ENCODE results near the gene FAM72A. TPM values are rescaled to one million over a fixed set of nuclear protein-coding genes. Genes with fewer than 3 reads are reported as not detected.
"Not testable (repeated sequence)": the region's sequence is repeated elsewhere in the genome, so short reads cannot be mapped to it uniquely, and the experiment has no call there.

Gene FAM72A
- 20.6 and 27.6 TPM in 2 replicates for total RNA-seq

DNA sequence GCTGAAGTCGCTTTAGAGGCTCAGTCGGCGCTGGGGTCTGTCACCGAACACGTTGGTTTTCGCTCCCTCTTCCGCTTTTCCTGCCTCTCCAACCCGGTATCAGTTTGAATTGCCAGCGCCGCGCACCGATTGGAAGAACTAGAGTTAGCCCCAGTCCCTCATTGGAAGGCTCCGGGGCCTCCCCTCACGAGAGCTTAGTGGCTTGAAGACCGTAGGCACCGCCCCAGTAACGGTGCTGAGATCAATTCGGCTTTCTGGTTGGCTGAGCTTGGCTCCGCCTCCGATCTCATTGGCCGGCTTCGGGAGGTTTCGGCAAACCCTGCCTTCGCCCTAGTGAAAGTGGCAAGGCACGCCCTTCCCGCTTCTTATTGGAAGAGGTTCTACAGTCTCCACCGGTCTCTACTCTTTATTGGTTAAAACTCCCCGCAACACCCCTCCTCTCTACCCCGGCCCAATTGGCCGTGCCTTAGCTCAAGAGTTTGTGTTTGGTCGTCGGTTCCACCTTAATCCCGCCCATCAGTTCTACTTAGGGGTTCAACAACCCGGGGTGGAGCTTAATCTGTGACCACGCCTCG lies at the start of gene FAM72A:
TSS of gene FAM72A (minus strand) at position 51 of the 575 bp plus-strand sequence. CDS start 814 bp downstream, outside the sequence.
- intact Hi-C loops (cut with micrococcal nuclease), result not testable (repeated sequence)

DNA sequence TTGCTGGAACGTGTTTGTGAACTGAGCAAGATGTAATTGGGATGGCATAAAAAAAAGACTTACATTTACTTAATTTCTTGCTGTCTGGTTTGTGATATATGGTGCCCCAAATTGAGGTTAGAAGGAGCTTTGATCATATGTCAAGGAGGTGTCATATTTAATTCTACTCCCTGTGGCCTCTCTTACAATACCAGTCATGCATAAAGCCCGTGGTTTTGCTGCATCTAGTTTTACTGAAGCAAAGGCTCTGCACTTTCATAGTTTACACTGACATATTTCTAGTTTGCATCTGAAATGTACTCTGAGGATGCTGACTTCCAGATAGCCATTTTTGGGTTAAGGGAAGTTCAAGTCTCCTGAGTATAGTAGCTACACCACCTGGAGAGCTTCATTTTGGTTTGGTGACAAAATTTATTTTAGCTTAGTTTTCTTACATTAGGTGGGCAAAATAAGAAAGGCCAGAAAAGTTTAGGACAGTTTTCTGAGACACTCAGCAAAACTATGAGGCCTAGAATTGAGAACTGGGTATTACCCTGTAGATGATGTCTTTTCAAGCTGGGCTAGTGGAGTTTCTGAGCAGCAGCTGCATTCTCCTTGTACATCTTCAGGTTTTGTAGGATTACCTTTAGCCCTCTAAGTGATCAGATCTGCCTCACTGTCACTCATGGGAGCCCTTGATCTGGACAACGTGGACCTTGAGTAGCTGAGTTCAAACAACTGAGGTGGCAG lies 48.5 kb upstream of the FAM72A start:
- intact Hi-C loops (cut with micrococcal nuclease), result not testable (repeated sequence)

DNA sequence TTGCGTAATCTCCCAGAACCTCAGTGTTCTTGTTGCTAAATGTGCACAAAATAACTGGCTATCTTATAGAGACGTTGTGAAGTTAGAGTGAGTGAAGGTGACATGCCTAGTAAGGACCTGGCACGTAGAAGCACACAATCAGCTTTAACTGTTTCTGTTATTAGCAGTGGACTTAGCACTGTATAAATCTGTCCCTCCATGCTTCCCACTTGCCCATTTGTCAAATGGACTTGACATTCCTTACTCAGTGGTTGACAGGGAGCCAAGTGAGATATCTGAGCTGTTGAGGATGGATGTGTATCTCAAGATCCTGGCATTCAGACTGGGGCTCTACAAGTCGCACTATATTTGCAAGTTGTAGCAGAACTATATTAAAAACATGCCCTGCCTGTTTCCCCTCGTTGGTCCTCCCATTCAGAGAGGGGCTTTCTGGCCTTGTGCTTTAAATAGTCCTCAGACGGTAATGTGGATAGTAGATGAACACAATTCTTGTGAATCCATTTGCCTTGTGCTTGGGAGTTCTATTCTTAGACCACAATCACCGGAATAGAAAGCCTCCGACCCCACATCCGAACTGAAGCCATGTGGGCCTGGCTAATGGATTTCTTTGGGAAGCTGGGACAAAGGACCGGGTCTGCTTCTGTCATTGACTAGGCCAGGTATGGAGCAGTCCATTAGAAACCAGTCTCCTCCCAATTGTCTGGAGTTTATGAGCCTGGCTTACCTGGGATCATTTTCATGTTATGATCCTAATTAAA lies 43.7 kb upstream of the FAM72A start:
- intact Hi-C loops (cut with micrococcal nuclease), result not testable (repeated sequence)

DNA sequence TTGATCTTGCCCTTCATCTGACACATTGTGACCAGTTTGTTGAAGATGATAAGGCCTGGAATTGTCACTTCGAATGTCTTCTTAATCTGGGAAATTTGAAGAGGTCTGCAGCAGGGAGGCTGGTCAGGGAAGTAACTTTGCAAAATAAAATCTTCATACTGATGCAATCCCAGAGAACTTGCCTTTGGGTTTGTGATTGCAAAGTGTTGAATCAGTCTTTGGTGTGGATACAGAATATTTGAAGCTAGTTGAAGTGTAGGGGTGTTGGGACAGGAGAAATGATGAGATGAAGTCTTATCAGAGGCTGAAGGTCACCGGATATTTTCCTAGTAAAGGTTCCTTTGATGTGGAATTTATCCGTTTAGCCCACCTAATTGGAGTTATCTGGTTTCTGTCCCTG lies 42.8 kb upstream of the FAM72A start:
- intact Hi-C loops (cut with micrococcal nuclease), result not testable (repeated sequence)

DNA sequence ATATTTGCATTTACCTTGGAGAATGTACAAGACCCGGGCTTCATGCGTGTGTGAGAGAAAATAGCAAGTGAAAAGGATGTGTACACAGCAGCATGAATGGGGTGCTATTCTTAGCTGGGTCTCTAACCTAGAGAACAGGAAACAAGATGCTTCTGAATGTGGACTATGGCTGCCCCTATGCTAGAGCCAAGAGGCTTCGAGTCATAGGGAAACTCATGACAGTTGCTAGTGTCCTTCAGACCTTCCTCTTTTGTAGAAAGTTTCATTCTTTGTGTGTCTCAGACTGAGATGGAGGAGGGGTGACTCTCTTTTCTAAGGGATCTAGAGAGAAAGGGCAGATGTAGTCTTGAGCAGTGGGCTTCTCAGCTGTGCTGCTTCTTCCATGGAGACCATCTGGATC lies 40.7 kb upstream of the FAM72A start:
- intact Hi-C loops (cut with micrococcal nuclease), result not testable (repeated sequence)

DNA sequence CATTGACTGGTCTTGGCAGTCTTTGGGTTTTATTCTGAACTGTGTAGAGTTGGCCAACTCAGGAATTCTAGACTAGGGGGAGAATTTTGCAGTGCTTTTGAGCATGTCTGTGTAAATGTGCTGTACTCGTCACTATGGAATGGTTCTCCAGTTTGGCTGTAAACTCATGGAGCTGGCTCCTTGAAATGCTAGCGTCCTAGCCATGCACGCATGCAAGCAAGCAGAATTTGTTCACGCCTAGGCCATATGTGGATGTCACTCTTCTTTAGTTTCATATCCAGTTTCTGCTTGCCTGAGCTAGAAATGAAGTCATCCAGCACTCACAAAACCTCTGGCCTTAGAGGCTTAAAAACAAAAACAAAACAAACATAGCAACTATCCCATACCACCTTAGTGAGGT lies 37.6 kb upstream of the FAM72A start:
- intact Hi-C loops (cut with micrococcal nuclease), result not testable (repeated sequence)

DNA sequence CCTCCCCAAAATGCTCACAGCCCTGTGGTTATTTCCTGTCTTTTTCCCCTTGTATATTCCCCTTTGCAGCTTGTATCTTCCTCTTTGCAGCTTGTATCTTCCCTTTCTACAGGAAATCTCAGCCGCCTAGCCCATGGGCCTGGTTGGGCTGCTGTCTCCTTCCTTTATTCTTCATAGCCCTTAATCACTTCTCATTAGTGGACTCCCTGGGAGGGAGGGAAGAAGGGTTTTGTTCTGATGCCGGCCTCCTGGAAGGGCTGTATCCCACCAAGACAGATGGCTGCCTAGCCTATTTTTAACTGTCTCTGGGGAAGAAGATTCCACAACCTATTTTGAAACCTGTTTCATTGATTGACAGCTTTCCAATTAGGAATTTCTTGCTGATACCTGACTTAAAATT lies 32.6 kb upstream of the FAM72A start:
- intact Hi-C loops (cut with micrococcal nuclease), result not testable (repeated sequence)

DNA sequence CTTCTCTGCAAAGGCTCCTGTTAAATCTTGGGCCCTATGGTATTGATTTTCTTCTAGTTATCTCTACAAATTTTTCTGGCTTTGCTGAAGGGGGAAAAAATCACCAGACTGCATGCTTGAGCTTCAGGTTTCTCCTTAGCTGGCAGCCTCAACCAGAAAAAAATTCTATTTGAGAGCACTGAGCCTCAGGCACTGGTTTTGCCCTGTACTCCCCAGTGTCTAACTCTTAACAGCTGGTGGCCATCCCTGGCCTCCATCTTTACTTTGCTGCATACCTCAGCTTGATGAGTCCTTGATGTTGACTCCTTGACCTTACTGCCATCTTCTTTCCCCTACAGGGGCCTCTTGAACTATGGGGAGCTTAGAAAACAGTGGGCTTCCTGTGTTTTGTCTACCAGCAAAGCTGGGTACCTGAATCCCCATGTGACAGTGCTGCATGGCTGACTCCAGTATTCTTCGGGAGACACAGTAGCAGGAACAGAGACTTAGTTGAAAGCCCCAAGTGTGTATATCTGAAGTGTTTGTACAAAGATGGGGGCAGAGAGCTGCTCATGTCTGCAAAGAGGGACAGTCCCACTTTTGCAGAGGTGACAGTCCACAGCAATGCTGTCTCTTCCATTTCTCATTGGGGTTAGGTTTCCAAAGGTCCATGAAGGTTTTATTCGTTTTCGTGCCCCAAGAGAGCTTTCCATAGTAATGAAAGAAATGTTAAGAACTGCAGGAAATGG lies 31.7 kb upstream of the FAM72A start:
- intact Hi-C loops (cut with micrococcal nuclease), result not testable (repeated sequence)

DNA sequence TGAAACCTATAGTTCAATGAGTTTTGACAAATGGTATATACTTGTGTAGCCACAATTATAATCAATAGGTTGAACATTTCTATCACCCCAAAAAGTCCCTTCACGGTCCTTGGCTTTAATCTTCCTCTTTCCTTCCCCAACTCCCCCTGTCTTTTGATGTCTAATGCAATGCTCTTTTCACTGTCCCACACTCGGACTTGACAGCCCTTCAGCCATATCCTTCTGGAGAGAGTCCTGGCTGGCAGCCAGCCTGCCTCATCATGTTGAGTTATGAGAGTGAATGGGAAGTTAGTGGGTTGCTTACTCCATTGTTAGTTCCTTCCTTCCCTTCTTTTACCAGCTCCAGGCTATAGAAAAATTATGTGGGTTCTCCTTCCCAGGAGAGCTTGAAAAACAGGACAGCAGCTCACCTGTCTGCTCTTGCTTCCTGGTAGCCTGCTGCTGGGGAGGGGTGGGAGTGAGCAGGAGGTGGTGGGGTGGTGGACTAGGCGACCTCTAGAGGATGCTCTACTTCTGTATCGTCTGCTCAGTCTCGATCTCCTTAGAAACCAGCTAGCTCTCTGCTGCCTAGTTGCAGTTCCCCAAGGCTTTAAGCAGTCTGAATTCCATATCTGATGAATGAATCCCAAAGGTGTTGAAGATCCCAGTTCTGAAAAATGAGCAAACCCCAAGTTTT lies 30.5 kb upstream of the FAM72A start:
- intact Hi-C loops (cut with micrococcal nuclease), result not testable (repeated sequence)

DNA sequence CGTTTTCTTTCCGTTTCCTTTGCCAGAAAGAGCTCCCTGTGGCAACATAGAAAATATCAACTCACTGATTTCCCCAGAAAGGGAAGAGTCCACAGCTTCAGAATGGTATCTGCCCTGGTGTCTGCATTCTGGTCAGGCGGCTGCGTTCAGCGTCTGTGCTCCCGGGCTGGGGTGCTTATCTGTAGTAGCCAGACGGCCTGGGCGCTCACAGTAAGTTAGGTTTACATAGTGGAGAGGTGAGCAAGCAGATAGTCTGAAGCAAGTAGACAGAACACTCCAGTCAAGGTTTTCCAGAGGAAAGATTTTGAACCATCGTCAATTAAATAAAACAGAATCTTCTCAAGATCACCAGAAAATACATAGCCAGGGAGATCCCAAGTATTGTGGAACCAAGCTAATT lies 29.4 kb upstream of the FAM72A start:
- intact Hi-C loops (cut with micrococcal nuclease), result not testable (repeated sequence)

DNA sequence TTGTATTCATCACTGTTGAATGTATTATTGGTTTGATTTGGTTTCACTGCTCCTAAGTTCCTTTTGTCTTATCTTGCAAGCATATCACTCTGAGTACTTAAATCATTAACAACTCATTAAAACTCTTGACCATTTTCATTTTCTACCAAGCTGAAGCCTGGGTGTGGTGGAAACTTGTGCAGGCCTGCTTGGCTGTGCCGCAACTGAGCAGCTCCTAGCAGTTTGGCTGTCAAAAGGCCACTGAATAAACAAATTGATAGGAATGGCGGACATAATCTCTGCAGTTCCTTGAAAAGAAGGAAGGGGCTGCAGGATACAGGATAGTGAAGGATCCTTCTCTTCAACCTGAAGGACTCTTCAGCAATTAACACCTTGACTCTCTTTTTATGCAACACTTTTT lies 26.6 kb upstream of the FAM72A start:
- intact Hi-C loops (cut with micrococcal nuclease), result not testable (repeated sequence)

DNA sequence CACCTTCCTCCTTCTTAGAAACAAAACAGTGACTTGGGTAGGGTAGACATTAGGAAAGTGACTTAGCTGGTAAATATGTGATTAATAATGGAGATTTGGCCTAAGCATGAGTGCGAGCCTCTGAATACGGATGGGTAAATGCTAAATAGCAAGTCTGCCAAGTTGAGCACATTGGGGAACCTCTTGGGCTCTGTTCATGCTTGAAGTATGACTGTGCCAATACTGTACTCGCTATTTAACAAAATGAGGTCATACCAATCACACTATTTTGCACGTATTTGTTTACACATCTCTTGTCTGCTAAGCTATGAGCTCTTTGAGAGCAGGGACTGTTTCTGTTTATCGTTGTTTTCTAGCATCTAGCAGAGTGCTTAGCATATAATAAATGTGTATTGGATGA lies 24.2 kb upstream of the FAM72A start:
- intact Hi-C loops (cut with micrococcal nuclease), result not testable (repeated sequence)

DNA sequence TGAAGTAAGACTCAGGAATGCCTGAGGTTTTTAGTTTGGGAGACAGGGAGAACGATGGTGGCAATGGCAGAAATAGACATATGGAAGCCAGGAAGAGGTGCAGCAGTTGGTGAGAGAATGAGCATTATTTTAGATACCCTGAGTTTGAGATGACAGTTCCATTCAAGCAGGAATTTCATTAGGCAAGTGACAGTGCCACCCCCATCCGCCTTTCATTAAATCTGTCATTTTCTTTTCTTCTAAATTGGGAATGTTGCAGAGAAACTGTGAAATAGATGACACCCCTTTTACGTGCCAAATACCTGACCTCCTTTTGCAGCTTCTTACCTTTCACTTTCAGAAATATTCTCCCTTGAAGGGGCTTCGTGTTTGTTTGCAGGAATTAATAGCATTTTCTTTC lies 22.7 kb upstream of the FAM72A start:
- intact Hi-C loops (cut with micrococcal nuclease), result not testable (repeated sequence)

DNA sequence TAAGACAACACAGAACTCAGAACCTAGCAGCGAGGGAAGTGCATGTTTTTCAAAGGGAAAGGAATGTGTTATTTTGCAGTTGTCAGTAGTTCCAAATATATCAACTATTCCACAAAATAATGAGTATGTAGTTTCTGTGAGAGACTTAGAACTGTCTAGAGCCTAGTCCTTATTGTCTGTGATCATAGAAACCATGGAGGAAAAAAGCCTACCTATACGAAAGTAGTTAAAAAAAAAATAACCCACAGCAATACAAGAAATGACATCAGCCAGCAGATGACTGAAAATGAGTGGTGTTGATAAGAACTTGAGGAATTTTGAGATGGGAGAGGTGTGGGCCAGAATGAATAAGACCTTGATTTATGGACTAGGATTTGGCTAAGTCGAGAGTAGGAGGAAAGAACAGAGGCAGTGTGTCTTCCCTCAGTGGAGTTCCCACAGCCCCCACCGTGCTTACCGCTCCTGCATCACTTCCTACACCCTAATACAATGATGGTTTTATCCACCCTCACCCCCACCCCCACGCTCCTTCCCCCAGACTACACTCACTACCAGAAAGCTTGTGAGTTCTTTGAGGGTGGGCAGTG lies 21.6 kb upstream of the FAM72A start:
- intact Hi-C loops (cut with micrococcal nuclease), result not testable (repeated sequence)

DNA sequence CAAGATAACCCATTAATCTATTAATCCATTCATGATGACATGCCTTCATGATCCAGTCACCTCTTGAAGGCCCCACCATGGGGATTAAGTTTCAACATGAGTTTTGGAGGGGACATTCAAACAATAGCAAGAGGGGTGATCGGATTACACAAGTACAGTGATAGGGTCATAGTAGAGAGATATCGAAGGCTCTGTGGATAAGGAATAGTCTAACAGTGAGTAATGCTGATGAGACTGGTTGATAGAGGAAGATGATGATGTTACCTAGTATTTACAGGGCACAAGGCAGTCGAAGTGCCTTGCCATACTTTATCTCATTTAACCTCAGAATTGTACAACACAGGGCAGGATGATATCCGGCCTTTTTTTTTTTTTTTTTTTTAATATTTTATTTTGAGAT lies 18.9 kb upstream of the FAM72A start:
- intact Hi-C loops (cut with micrococcal nuclease), result not testable (repeated sequence)

DNA sequence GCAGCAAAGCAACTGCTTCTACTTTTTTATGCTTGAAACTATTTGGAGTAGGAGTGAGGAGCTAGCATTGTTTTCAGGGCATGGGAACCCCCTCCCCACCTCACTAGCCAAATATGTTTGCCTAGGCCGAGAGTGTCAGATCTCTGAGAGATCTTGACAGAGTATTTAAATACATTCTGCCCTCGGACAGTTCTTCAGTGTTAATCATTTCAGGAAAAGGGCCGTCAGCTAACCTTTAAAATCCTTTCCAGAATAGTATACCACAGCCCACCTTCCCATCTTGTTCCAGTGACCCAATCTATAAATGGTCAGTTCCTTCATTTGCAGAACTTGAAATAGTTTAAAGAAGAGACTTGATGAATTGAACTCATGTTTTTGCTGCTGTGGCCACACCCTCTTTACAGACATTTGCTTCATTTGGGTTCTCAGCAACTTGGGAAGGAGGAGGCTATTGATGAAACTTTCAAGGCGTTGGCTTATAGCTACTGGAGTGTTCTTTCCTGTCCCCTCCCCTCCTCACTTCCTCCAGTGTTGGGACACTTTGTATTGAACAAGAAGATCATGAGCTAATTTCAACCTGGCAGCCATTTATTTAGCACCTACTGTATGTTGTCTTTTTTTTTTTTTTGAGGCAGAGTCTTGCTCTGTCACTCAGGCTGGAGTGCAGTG lies 17.8 kb upstream of the FAM72A start:
- intact Hi-C loops (cut with micrococcal nuclease), result not testable (repeated sequence)

DNA sequence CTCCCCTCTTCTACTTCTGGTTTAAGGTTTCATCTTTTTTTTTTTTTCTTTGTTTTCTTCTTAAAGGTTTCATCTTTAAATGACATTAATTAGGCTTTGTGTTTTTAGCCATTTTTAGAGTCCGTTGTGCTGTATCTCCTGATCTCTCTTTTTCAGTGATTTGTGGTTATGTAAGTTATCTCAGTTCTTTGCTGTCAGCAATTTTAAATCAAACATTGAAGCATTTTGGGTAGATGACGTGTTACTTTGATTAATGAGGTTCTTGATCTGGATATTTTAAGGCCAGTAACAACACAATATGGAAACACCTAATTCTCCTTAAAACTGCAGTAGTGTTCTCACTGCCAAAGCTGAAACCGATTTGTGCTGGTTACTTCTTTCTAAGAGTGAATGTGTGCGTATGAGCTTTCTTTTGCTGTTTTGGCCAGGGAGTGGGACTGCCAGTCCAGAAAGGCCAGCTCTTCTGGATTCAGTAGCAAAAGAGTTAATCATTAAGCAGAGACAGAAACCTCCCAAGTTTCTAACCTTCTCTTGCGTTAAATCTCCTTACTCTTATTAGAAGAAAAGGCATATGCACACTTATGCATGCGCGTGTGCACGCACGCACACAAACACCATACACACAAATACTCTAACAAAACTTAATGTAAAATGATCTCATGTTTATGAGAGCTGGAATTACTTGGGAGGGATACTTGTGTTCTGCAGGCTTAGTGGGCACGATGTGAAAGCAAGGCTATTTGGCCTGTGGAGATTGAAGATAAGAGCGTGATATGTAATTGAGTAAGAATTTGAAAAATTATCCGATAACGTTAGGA lies 17.1 kb upstream of the FAM72A start:
- intact Hi-C loops (cut with micrococcal nuclease), result not testable (repeated sequence)

DNA sequence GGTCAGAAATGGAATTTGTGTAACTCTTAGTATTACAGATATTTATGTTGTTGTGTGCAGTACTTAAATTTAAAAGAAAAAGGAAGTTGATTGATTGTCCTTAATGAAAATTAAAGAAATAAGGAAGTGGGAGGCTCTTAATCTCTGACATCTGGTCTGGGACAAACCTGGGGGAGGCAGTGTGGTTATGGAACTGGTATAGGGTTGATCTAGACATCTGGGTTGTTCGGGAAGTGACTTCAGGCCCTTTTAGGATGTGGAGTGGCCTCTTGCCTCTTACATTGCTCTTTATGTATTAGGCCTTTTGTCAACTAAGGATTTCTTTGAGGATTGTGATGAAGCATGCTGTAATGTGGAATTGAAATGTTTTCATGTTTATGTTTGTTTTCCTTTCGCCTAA lies 16.1 kb upstream of the FAM72A start:
- intact Hi-C loops (cut with micrococcal nuclease), result not testable (repeated sequence)

DNA sequence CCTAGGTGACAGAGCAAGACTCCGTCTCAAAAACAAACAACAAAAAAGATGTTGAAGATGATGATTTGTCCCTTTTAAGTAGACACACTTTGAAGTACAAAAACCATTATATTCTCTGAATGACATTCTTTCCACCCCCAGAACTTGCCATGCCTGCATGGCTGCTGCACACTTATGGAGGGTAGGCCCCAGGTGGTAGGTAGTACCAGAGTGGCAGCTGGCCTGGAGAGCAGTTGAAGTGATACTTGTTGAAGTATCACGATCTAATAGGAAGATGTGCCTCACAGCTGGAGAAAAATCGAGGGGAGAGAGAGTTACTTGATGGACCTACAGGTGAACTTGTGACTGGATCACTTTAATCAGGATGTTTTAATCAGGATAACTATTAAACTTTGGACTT lies 15.6 kb upstream of the FAM72A start:
- intact Hi-C loops (cut with micrococcal nuclease), result not testable (repeated sequence)
